Effector CD8-positive, alpha-beta T cell (primary cell): Measurements from ENCODE around the gene PRICKLE4.
"Not testable (repeated sequence)": the region's sequence is repeated elsewhere in the genome, so short reads cannot be mapped to it uniquely, and the experiment has no call there.

ENCODE experiments used
- DNase-seq: peaks from one replicate; lab custom pipeline; 2025; lab: John Stamatoyannopoulos, UW

Gene PRICKLE4

GRCh38 chr6:41798901-41799558, 18.4 kb downstream of the PRICKLE4 start:
- DNase-seq: no peak

- DNase-seq: no peak
Measured at GRCh38 chr6:41799559-41799911, 19.0 kb downstream of the PRICKLE4 start.

GRCh38 chr6:41801380-41801779, 20.8 kb downstream of the PRICKLE4 start:
- DNase-seq: no peak

GRCh38 chr6:41805830-41806774, 25.5 kb downstream of the PRICKLE4 start:
- DNase-seq: no peak

- DNase-seq: no peak
Measured at GRCh38 chr6:41811095-41811494, 30.5 kb downstream of the PRICKLE4 start.

GRCh38 chr6:41811946-41812345, 31.4 kb downstream of the PRICKLE4 start:
- not testable (repeated sequence) for DNase-seq

- DNase-seq: no peak
Measured at GRCh38 chr6:41813469-41813868, 32.9 kb downstream of the PRICKLE4 start.

- DNase-seq: no peak
Measured at GRCh38 chr6:41813956-41814355, 33.4 kb downstream of the PRICKLE4 start.

GRCh38 chr6:41814629-41815028, 34.0 kb downstream of the PRICKLE4 start:
- no peak for DNase-seq

- DNase-seq: no peak
Measured at GRCh38 chr6:41815587-41815986, 35.0 kb downstream of the PRICKLE4 start.

- no peak for DNase-seq
Measured at GRCh38 chr6:41818271-41819054, 37.9 kb downstream of the PRICKLE4 start.

- no peak for DNase-seq
Measured at GRCh38 chr6:41821266-41821665, 40.7 kb downstream of the PRICKLE4 start.

- DNase-seq: no peak
Measured at GRCh38 chr6:41822021-41822420, 41.4 kb downstream of the PRICKLE4 start.

- no peak for DNase-seq
Measured at GRCh38 chr6:41823178-41823577, 42.6 kb downstream of the PRICKLE4 start.

GRCh38 chr6:41824571-41825569, 44.3 kb downstream of the PRICKLE4 start:
- no peak for DNase-seq

GRCh38 chr6:41826343-41827022, 45.9 kb downstream of the PRICKLE4 start:
- DNase-seq: no peak

GRCh38 chr6:41832263-41832662, 51.7 kb downstream of the PRICKLE4 start:
- DNase-seq: no peak

GRCh38 chr6:41836022-41836659, 55.6 kb downstream of the PRICKLE4 start:
- no peak for DNase-seq

GRCh38 chr6:41836660-41837052, 56.1 kb downstream of the PRICKLE4 start:
- no peak for DNase-seq
